H1 (cell line): ENCODE data around the gene ZFHX2. TPM values are rescaled to one million over a fixed set of nuclear protein-coding genes. Genes with fewer than 3 reads are reported as not detected.

Experiments
- ASH2L ChIP-seq: fragments of 200-600, 300-600 bp; sonication (generic); IDR thresholded peaks from one replicate; pipeline ENCODE4 v1.7.1; 2017; ENCODE audit warnings: low read length
- ATF2 ChIP-seq: IDR thresholded peaks from 2 replicates; pipeline ENCODE4 v1.6.1; 2012; ENCODE audit warnings: low read length, inconsistent platforms
- BRCA1 ChIP-seq: IDR thresholded peaks from 2 replicates; pipeline ENCODE4 v1.6.1; 2012; ENCODE audit warnings: low read depth, low read length, improper control_type of control experiment
- CHD2 ChIP-seq: IDR thresholded peaks from 2 replicates; pipeline ENCODE4 v1.6.1; 2012; ENCODE audit warnings: low read length, improper control_type of control experiment
- GTF2F1 ChIP-seq: IDR thresholded peaks from 2 replicates; pipeline ENCODE4 v1.6.1; 2012; ENCODE audit warnings: low read depth, low read length, improper control_type of control experiment, borderline replicate concordance
- JUN ChIP-seq: IDR thresholded peaks from 2 replicates; pipeline ENCODE4 v1.6.1; 2011; ENCODE audit warnings: low read depth, mild to moderate bottlenecking, improper control_type of control experiment, low read length
- KDM1A ChIP-seq: fragments of 200-600, 300-600 bp; sonication (generic); IDR thresholded peaks from 2 replicates; pipeline ENCODE4 v1.7.1; 2016; ENCODE audit warnings: mild to moderate bottlenecking, low read length, borderline replicate concordance
- NANOG ChIP-seq: IDR thresholded peaks from 2 replicates; pipeline ENCODE4 v1.6.1; 2011; ENCODE audit warnings: low read length, low read depth, mild to moderate bottlenecking, inconsistent platforms; ENCODE audit not compliant: insufficient read depth, poor library complexity, severe bottlenecking
- PHF8 ChIP-seq: fragments of 200-600 bp; sonication (generic); conservative IDR thresholded peaks from 2 replicates; pipeline ENCODE4 v1.7.1; 2012; ENCODE audit warnings: low read depth, mild to moderate bottlenecking, inconsistent platforms, low read length, moderate library complexity
- POLR2AphosphoS5 ChIP-seq: IDR thresholded peaks from 2 replicates; pipeline ENCODE4 v1.6.1; 2011; ENCODE audit warnings: low read depth, low read length
- POU5F1 ChIP-seq: IDR thresholded peaks from 2 replicates; pipeline ENCODE4 v1.6.1; 2011; ENCODE audit warnings: low read depth, mild to moderate bottlenecking, low read length, moderate library complexity
- RAD21 ChIP-seq, 2 experiments: IDR thresholded peaks in 1 of 2; conservative IDR thresholded peaks in 1 of 2; 2 replicates each; pipeline ENCODE4 v1.6.1; 2011; ENCODE audit warnings: low read depth in 2 of 2, low read length in 2 of 2, improper control_type of control experiment in 1 of 2, inconsistent platforms in 1 of 2, mild to moderate bottlenecking in 1 of 2, moderate library complexity in 1 of 2
- RFX5 ChIP-seq: IDR thresholded peaks from 2 replicates; pipeline ENCODE4 v1.6.1; 2011; ENCODE audit warnings: low read depth, low read length, improper control_type of control experiment, borderline replicate concordance
- SP1 ChIP-seq: IDR thresholded peaks from 2 replicates; pipeline ENCODE4 v1.6.1; 2011; ENCODE audit warnings: low read depth, low read length
- TAF1 ChIP-seq: IDR thresholded peaks from 2 replicates; pipeline ENCODE4 v1.6.1; 2011; ENCODE audit warnings: mild to moderate bottlenecking, low read depth, low read length
- TBP ChIP-seq: IDR thresholded peaks from 2 replicates; pipeline ENCODE4 v1.6.1; 2011; ENCODE audit warnings: low read depth, low read length, improper control_type of control experiment
- TCF12 ChIP-seq: IDR thresholded peaks from 2 replicates; pipeline ENCODE4 v1.6.1; 2011; ENCODE audit warnings: low read depth, mild to moderate bottlenecking, low read length
- TEAD4 ChIP-seq: IDR thresholded peaks from 2 replicates; pipeline ENCODE4 v1.6.1; 2012; ENCODE audit warnings: low read depth, low read length, inconsistent platforms, mixed read lengths
- YY1 ChIP-seq: IDR thresholded peaks from 2 replicates; pipeline ENCODE4 v1.6.1; 2011; ENCODE audit warnings: low read depth, mild to moderate bottlenecking, low read length
- polyA plus RNA-seq, 7 experiments: library from polyadenylated mRNA; depleted of rRNA in 3 of 7; stranded (reverse) in 5 of 7; unstranded in 2 of 7; fragments of >200 nt in 5 of 7; fragments of 200-250 nt in 2 of 7; gene quantifications; 1 replicate in 5 of 7; 2 replicates in 1 of 7; 4 replicates in 1 of 7; pipeline versions ENCODE4 v1.2.1 to v1.2.3, GENCODE V29; 2011 to 2013; ENCODE audit warnings: missing spikeins in 2 of 7, mixed read lengths in 2 of 7
- total RNA-seq: library from RNA; stranded (reverse); fragmentation: NEBNext Ultra II Directional; extraction: Animal tissue kit (Norgen Biotek cat#: 25700); gene quantifications from 2 replicates; pipeline ENCODE4 v1.2.1, GENCODE V29; 2021
- TF ChIP-seq, protein P1 (sequence below), 3 experiments: IDR thresholded peaks; 1 replicate in 2 of 3; 2 replicates in 1 of 3; pipeline versions ENCODE4 v1.5.1 to v1.6.1; 2011; ENCODE audit warnings: low read length in 3 of 3, mild to moderate bottlenecking in 3 of 3, inconsistent platforms in 2 of 3, low read depth in 1 of 3, moderate library complexity in 1 of 3; ENCODE audit not compliant: insufficient read depth in 1 of 3; ENCODE audit errors: control extremely low read depth in 1 of 3

The ZFHX2 gene
- total and polyA plus RNA-seq, 2 of the 8 experiments (the other 6 are each of a cell fraction or from before 2014, with no cell fraction given) = 2.7 to 27.0 TPM

DNA sequence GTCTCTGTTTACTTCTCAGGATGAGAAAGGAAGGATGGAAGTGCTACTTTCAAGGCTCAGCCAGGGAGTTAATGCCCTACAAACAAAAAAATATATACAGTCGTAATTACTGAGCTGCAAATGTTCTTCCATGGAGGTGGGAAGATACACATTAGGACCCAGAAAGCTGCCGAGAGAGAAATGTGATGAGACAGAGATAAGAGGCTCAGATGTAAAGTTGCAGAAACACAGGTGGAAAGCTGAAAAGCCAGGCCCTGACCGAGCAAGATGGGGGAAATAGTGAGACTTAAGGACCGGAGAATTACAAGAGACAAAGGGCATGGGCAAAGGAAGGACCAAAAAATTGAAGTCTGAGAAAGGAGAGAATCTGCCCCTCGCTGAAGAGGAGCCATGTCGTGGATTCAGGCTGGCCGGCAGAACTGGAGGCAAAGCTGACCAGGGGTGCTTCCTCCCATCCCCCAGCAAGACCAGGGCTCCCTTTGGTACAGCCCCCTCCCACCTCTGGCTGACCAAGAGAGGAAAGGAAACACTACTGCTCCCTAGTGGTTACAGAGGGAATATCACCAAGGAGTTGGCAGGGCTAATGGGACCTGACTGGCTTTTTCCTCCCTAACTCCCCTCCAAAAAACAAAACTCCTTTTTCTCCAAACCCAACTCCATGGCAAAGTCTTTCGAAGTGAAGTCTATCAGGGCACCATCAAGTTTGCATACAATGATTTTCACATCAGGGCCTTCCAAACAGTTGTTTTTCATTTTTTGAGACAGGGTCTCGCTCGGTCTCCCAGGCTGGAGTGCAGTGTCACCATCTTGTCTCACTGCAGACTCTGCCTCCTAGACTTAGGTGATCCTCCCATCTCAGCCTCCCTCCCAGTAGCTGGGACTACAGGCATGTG is 12.1 kb downstream of the ZFHX2 start (continued):
- TF ChIP-seq GTF2F1 = no peak
- no peak for TF ChIP-seq KDM1A
- peak; percentile 21 for TF ChIP-seq ASH2L
- TF ChIP-seq TAF1 = peak; percentile 51; the same call in 1 of the 2 replicates
- TF ChIP-seq JUN = no peak
- TF ChIP-seq POLR2AphosphoS5 = peak; percentile 88
- TF ChIP-seq TEAD4 = no peak
- TF ChIP-seq NANOG = no peak
- TF ChIP-seq TBP = peak; percentile 68; the same call in 1 of the 2 replicates
- TF ChIP-seq YY1 = peak; percentile 72
- TF ChIP-seq RAD21 (IDR thresholded peaks at IDR 0.05 in 1 of 2, conservative IDR thresholded peaks at IDR 0.05 in 1 of 2; ENCODE audit: low read depth in 2 of 2, low read length in 2 of 2) = peak; percentile 73 to 87
- TF ChIP-seq CHD2 = peak; percentile 44
- TF ChIP-seq TCF12 = 0 out of 2 replicates have a peak, but pooled peaks have one; percentile 37
- no peak for TF ChIP-seq ATF2
- TF ChIP-seq BRCA1 = no peak; the same call in 1 of the 2 replicates
- TF ChIP-seq PHF8 = no peak
- TF ChIP-seq RFX5 = no peak
- TF ChIP-seq, protein P1, sequence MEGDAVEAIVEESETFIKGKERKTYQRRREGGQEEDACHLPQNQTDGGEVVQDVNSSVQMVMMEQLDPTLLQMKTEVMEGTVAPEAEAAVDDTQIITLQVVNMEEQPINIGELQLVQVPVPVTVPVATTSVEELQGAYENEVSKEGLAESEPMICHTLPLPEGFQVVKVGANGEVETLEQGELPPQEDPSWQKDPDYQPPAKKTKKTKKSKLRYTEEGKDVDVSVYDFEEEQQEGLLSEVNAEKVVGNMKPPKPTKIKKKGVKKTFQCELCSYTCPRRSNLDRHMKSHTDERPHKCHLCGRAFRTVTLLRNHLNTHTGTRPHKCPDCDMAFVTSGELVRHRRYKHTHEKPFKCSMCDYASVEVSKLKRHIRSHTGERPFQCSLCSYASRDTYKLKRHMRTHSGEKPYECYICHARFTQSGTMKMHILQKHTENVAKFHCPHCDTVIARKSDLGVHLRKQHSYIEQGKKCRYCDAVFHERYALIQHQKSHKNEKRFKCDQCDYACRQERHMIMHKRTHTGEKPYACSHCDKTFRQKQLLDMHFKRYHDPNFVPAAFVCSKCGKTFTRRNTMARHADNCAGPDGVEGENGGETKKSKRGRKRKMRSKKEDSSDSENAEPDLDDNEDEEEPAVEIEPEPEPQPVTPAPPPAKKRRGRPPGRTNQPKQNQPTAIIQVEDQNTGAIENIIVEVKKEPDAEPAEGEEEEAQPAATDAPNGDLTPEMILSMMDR (IDR thresholded peaks at IDR 0.05; ENCODE audit: control extremely low read depth in 1 of 3, insufficient read depth in 1 of 3, low read depth in 1 of 3, low read length in 3 of 3) = peak; percentile 52 to 92 (median 85)
- peak; percentile 74 for TF ChIP-seq SP1
- TF ChIP-seq POU5F1 = no peak
